OCI-LY7 (cell line): ENCODE measurements around the gene FBH1. TPM values are rescaled to one million over a fixed set of nuclear protein-coding genes. Genes with fewer than 3 reads are reported as not detected.

Experiments
- BruUV-seq: library from RNA; stranded (reverse); fragments of 400-500 nt; replicated peaks from 2 replicates; lab custom pipeline; 2021; lab: Mats Ljungman, UMichigan
- CTCF ChIA-PET: fragments of 300-600 bp; sonication (Branson Sonifier 250); formaldehyde crosslinking; loops from one replicate; lab custom pipeline; 2022; ENCODE audit warnings: antibody characterized with exemption; ENCODE audit not compliant: unreplicated experiment; lab: Charles Lee
- POLR2A ChIA-PET: fragments of 300-600 bp; sonication (Branson Sonifier 250); formaldehyde crosslinking; loops from one replicate; lab custom pipeline; 2022; ENCODE audit warnings: antibody characterized with exemption; lab: Charles Lee
- DNase-seq: peaks from one replicate; pipeline ENCODE4 v3.0.0-alpha.2; 2015; ENCODE audit warnings: low spot score
- H2AFZ ChIP-seq: fragments of 200-600 bp; sonication (generic), shearing (Covaris generic); 2 replicates; pipeline ENCODE4 v1.6.1; 2014; ENCODE audit warnings: mild to moderate bottlenecking, antibody characterized with exemption, low read length, moderate library complexity
- H3K27ac ChIP-seq: fragments of 200-600 bp; sonication (generic); 2 replicates; pipeline ENCODE4 v1.5.1; 2014; ENCODE audit warnings: mixed run types, low read depth, mild to moderate bottlenecking, moderate library complexity, low read length, inconsistent platforms; ENCODE audit not compliant: poor library complexity, severe bottlenecking
- H3K36me3 ChIP-seq: fragments of 200-600 bp; sonication (generic); 2 replicates; pipeline ENCODE4 v1.6.1; 2014; ENCODE audit warnings: mild to moderate bottlenecking, antibody characterized with exemption, low read length, moderate library complexity, mixed read lengths; ENCODE audit not compliant: insufficient read depth
- H3K4me1 ChIP-seq: fragments of 200-600 bp; sonication (generic); 2 replicates; pipeline ENCODE4 v1.5.1; 2014; ENCODE audit warnings: mild to moderate bottlenecking, low read length; ENCODE audit not compliant: insufficient read depth, poor library complexity, severe bottlenecking
- H3K4me2 ChIP-seq: fragments of 200-600 bp; sonication (generic); 2 replicates; pipeline ENCODE4 v1.6.1; 2014; ENCODE audit warnings: mild to moderate bottlenecking, low read length
- H3K4me3 ChIP-seq: fragments of 200-600 bp; sonication (generic); 2 replicates; pipeline ENCODE4 v1.5.1; 2014; ENCODE audit warnings: mild to moderate bottlenecking, low read depth, low read length; ENCODE audit not compliant: poor library complexity, severe bottlenecking
- H3K79me2 ChIP-seq: fragments of 200-600 bp; sonication (generic); 2 replicates; pipeline ENCODE4 v1.6.1; 2016; ENCODE audit warnings: low read depth, mild to moderate bottlenecking, low read length, moderate library complexity, mixed read lengths; ENCODE audit not compliant: insufficient read depth
- H3K9me2 ChIP-seq: fragments of 200-600 bp; sonication (generic); 2 replicates; pipeline ENCODE4 v1.6.1; 2016; ENCODE audit warnings: mild to moderate bottlenecking, low read length, mixed read lengths; ENCODE audit not compliant: insufficient read depth
- H3K9me3 ChIP-seq: fragments of 200-600 bp; sonication (generic); 2 replicates; pipeline ENCODE4 v1.6.1; 2014; ENCODE audit warnings: mild to moderate bottlenecking, mixed run types, low read length, mixed read lengths
- H4K20me1 ChIP-seq: fragments of 200-600 bp; sonication (generic); 2 replicates; pipeline ENCODE4 v1.6.1; 2014; ENCODE audit warnings: mild to moderate bottlenecking, antibody characterized with exemption, low read length, moderate library complexity, mixed read lengths; ENCODE audit not compliant: insufficient read depth
- EZH2phosphoT487 ChIP-seq: fragments of 200-600 bp; sonication (generic); IDR thresholded peaks from 2 replicates; pipeline ENCODE4 v1.6.1; 2018; ENCODE audit warnings: low read depth, borderline replicate concordance, mild to moderate bottlenecking, mixed run types, antibody characterized with exemption, low read length, moderate library complexity, mixed read lengths
- intact Hi-C: fragments of 100-400 bp; cut with micrococcal nuclease; formaldehyde crosslinking; loops from one replicate; pipeline ENCODE4 v1.10.0; 2022; ENCODE audit not compliant: unreplicated experiment
- total RNA-seq, 2 experiments: library from RNA; depleted of rRNA in 1 of 2; stranded (reverse); fragments of >200 nt in 1 of 2; shearing (Covaris generic) in 1 of 2; gene quantifications; 2 replicates each; pipeline ENCODE4 v1.2.3, GENCODE V29; 2014 to 2022
- TF ChIP-seq, protein P1 (sequence below): fragments of 200-600 bp; sonication (generic); conservative IDR thresholded peaks from 2 replicates; pipeline ENCODE4 v1.5.1; 2014; ENCODE audit warnings: mild to moderate bottlenecking, antibody characterized with exemption, low read length, moderate library complexity, mixed read lengths

FBH1 gene
- total RNA-seq, 2 experiments from 2014 or later, result 58.1 to 65.6 TPM

DNA sequence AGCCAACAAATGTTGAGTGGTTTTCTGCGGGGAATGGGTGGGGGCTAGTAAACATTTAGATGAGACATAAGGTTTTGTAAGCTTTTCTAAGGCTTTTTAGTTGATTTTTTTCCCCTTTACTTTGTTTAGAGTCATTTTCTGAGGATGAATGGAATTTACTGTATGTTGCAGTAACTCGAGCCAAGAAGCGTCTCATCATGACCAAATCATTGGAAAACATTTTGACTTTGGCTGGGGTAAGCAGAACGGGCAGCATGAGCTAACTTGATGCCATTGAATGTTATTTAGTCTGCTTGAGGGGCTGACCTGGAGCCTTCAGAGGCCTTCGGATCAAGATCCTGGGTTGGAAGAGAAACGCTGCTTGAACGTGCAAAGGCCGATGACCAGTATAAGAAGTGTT, 37.3 kb downstream of the FBH1 start:
- no peaks in the 10 kb centered on the region for H3K79me2 ChIP-seq
- peaks cover 92% of the 10 kb centered on the region for H3K36me3 ChIP-seq
- DNase-seq, result no peak
- H3K9me2 ChIP-seq, result no peaks in the 10 kb centered on the region
- no peak overlapping the region for H3K27ac ChIP-seq
- H3K4me3 ChIP-seq, result no peak overlapping the region
- H2AFZ ChIP-seq, result no peak overlapping the region
- CTCF ChIA-PET, result no interaction called here
- H3K9me3 ChIP-seq, result no peaks in the 10 kb centered on the region
- TF ChIP-seq, protein P1, sequence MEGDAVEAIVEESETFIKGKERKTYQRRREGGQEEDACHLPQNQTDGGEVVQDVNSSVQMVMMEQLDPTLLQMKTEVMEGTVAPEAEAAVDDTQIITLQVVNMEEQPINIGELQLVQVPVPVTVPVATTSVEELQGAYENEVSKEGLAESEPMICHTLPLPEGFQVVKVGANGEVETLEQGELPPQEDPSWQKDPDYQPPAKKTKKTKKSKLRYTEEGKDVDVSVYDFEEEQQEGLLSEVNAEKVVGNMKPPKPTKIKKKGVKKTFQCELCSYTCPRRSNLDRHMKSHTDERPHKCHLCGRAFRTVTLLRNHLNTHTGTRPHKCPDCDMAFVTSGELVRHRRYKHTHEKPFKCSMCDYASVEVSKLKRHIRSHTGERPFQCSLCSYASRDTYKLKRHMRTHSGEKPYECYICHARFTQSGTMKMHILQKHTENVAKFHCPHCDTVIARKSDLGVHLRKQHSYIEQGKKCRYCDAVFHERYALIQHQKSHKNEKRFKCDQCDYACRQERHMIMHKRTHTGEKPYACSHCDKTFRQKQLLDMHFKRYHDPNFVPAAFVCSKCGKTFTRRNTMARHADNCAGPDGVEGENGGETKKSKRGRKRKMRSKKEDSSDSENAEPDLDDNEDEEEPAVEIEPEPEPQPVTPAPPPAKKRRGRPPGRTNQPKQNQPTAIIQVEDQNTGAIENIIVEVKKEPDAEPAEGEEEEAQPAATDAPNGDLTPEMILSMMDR, result no peak
- TF ChIP-seq EZH2phosphoT487, result no peak
- no peaks in the 10 kb centered on the region for H3K4me1 ChIP-seq
- no peaks in the 10 kb centered on the region for H4K20me1 ChIP-seq
- intact Hi-C loops, result no loop called here
- no peak overlapping the region for H3K4me2 ChIP-seq
- POLR2A ChIA-PET, result interaction anchor here (0.6 kb wide), 1 partner anchor 209 kb away, joined by 4 read pairs; no protein-coding TSS in a partner anchor
- no TSS peak for BruUV-seq

DNA sequence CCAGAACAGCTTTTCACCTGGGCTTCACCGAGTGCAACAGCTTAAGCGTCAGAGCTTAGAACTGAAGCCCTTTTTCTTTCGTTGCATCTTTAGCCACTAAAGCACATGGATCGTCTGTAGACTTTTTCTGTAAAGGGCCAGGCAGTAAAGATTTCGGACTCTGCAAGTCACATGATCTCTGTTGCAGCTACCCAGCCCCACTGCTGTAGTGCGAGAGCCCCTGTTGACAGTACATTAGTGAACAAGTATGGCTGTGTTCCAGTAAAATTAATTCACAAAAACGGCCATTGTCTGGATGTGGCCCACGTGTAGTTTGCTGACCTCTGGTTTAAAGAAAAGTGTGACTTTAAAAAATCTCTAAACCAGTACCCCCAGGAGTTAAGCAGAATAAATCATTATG, 39.4 kb downstream of the FBH1 start:
- ChIA-PET CTCF (no interaction called here), POLR2A (no interaction called here)
- H3K4me3 ChIP-seq, result no peak overlapping the region
- no peaks in the 10 kb centered on the region for H3K9me2 ChIP-seq
- no peaks in the 10 kb centered on the region for H4K20me1 ChIP-seq
- H2AFZ ChIP-seq, result no peak overlapping the region
- no peak overlapping the region for H3K27ac ChIP-seq
- peaks cover 84% of the 10 kb centered on the region for H3K36me3 ChIP-seq
- H3K4me1 ChIP-seq, result no peaks in the 10 kb centered on the region
- DNase-seq, result no peak
- intact Hi-C loops, result no loop called here
- BruUV-seq, result no TSS peak
- no peaks in the 10 kb centered on the region for H3K9me3 ChIP-seq
- H3K79me2 ChIP-seq, result no peaks in the 10 kb centered on the region
- no peak for TF ChIP-seq EZH2phosphoT487
- TF ChIP-seq, protein P1, result no peak
- H3K4me2 ChIP-seq, result no peak overlapping the region

DNA sequence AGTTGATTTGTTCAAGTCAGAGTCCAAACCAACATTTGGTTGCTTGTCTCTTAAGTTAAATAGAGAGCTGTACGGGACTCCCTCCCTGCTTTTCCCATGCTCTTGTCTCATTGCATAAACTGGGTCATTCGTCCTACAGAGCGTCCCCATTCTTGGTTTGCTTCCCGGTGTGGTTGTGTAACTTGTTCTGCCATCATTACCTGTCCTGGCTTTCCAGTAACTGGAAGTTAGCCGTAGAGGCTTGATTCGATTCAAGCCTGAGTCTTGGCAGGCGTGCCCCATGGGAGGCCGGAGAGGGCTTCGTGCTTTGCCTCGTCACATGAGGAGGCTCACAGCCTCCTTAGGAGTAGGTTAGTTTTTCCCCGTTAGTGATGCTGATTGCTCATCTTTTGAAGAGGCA, 40.2 kb downstream of the FBH1 start:
- BruUV-seq, result no TSS peak
- intact Hi-C loops, result no loop called here
- Histone ChIP-seq H3K36me3 (peaks cover 79% of the 10 kb centered on the region), H3K27ac (no peak overlapping the region), H4K20me1 (no peaks in the 10 kb centered on the region), H3K4me2 (no peak overlapping the region), H3K9me3 (no peaks in the 10 kb centered on the region), H3K4me3 (no peak overlapping the region), H2AFZ (no peak overlapping the region), H3K4me1 (no peaks in the 10 kb centered on the region), H3K79me2 (no peaks in the 10 kb centered on the region), H3K9me2 (no peaks in the 10 kb centered on the region)
- DNase-seq, result no peak
- POLR2A ChIA-PET, result interaction anchor here (0.7 to 1.2 kb wide), 2 partner anchors 12 to 27 kb away, joined by 3 to 4 read pairs; no protein-coding TSS in a partner anchor
- TF ChIP-seq EZH2phosphoT487, result no peak
- TF ChIP-seq, protein P1, result no peak
- CTCF ChIA-PET, result no interaction called here
